H1 (cell line): ENCODE data around the gene MEF2D. TPM values are rescaled to one million over a fixed set of nuclear protein-coding genes. Genes with fewer than 3 reads are reported as not detected.
A peak's percentile ranks its signal among the peaks of the same experiment; 100 is the strongest.

Experiments
- CTCF ChIA-PET: fragments of 300-600 bp; sonication (Branson Sonifier 250); formaldehyde crosslinking; loops from one replicate; lab custom pipeline; 2021; ENCODE audit not compliant: partially characterized antibody; lab: Charles Lee
- POLR2A ChIA-PET: fragments of 300-600 bp; sonication (Branson Sonifier 250); formaldehyde crosslinking; loops from one replicate; lab custom pipeline; 2021; ENCODE audit warnings: inconsistent platforms; ENCODE audit not compliant: partially characterized antibody; lab: Charles Lee
- DNase-seq, 2 experiments: peaks; one replicate each; pipeline versions ENCODE4 v3.0.0 to v3.0.0-alpha.2; 2010 to 2022; ENCODE audit warnings: low spot score in 2 of 2, low read depth in 1 of 2, mixed read lengths in 1 of 2
- FAIRE-seq: peaks from 2 replicates; lab custom pipeline; 2011; peaks lifted over from hg19 to GRCh38; lab: Jason Lieb, UNC
- H2AFZ ChIP-seq: 2 replicates; pipeline ENCODE4 v1.8.1; 2012; ENCODE audit warnings: low read length, inconsistent platforms
- H2AK5ac ChIP-seq: 2 replicates; pipeline ENCODE4 v1.6.1; 2013; ENCODE audit warnings: low read depth, low read length
- H2BK120ac ChIP-seq: replicated peaks from 2 replicates; pipeline ENCODE3; 2013; ENCODE audit warnings: low read depth, low read length, inconsistent platforms
- H2BK12ac ChIP-seq: 2 replicates; pipeline ENCODE4 v1.6.1; 2013; ENCODE audit warnings: low read depth, low read length
- H2BK15ac ChIP-seq: 2 replicates; pipeline ENCODE4 v1.6.1; 2013; ENCODE audit warnings: low read length
- H2BK20ac ChIP-seq: 2 replicates; pipeline ENCODE4 v1.6.1; 2013; ENCODE audit warnings: low read length
- H2BK5ac ChIP-seq: 2 replicates; pipeline ENCODE4 v1.6.1; 2013; ENCODE audit warnings: low read depth, low read length
- H3K14ac ChIP-seq: 2 replicates; pipeline ENCODE4 v1.6.1; 2013; ENCODE audit warnings: inconsistent platforms; ENCODE audit not compliant: insufficient read length
- H3K18ac ChIP-seq: 2 replicates; pipeline ENCODE4 v1.6.1; 2013; ENCODE audit warnings: low read length; ENCODE audit errors: extremely low read depth
- H3K23ac ChIP-seq: 2 replicates; pipeline ENCODE4 v1.6.1; 2013; ENCODE audit warnings: inconsistent platforms; ENCODE audit not compliant: insufficient read length
- H3K23me2 ChIP-seq: 2 replicates; pipeline ENCODE4 v1.6.1; 2013; ENCODE audit warnings: low read depth, low read length
- H3K27ac ChIP-seq: 2 replicates; pipeline ENCODE4 v1.6.1; 2011; ENCODE audit warnings: low read depth, low read length, inconsistent platforms
- H3K27me3 ChIP-seq, 4 experiments: replicated peaks in 1 of 4; 1 replicate in 1 of 4; 2 replicates in 3 of 4; pipeline versions ENCODE4 v1.6.1 to v1.8.1; 2011 to 2013; ENCODE audit warnings: low read length in 3 of 4, mild to moderate bottlenecking in 3 of 4, inconsistent platforms in 2 of 4, mixed read lengths in 2 of 4, moderate library complexity in 1 of 4; ENCODE audit not compliant: control insufficient read depth in 3 of 4, insufficient read depth in 3 of 4; ENCODE audit errors: extremely low read depth in 1 of 4
- H3K36me3 ChIP-seq, 4 experiments: 2 replicates each; pipeline versions ENCODE4 v1.6.1 to v1.8.1; 2011 to 2013; ENCODE audit warnings: mild to moderate bottlenecking in 4 of 4, low read length in 3 of 4, moderate library complexity in 2 of 4, control low read depth in 1 of 4, inconsistent platforms in 1 of 4; ENCODE audit not compliant: insufficient read depth in 4 of 4, control insufficient read depth in 2 of 4
- H3K4ac ChIP-seq: replicated peaks from 2 replicates; pipeline ENCODE3; 2013; ENCODE audit warnings: low read length, low read depth, mixed read lengths, inconsistent platforms; ENCODE audit not compliant: insufficient read length
- H3K4me1 ChIP-seq, 4 experiments: replicated peaks in 1 of 4; 1 replicate in 1 of 4; 2 replicates in 3 of 4; pipeline versions ENCODE4 v1.6.1 to v1.8.1; 2011 to 2013; ENCODE audit warnings: low read length in 3 of 4, inconsistent platforms in 2 of 4, mixed read lengths in 1 of 4; ENCODE audit not compliant: insufficient read depth in 4 of 4, control insufficient read depth in 3 of 4
- H3K4me2 ChIP-seq, 2 experiments: 2 replicates each; pipeline versions ENCODE4 v1.6.1 to v1.8.1; 2011 to 2013; ENCODE audit warnings: low read depth in 2 of 2, low read length in 2 of 2, control low read depth in 1 of 2, inconsistent platforms in 1 of 2, mild to moderate bottlenecking in 1 of 2; ENCODE audit not compliant: insufficient read depth in 1 of 2
- H3K4me3 ChIP-seq, 4 experiments: fragments of 200-600, 300-600 bp in 1 of 4; sonication (generic), shearing (Covaris generic), sonication (Bioruptor Twin) in 1 of 4; 2 replicates each; pipeline versions ENCODE4 v1.5.1 to v1.8.1; 2011 to 2016; ENCODE audit warnings: low read length in 4 of 4, low read depth in 3 of 4, control low read depth in 2 of 4, inconsistent platforms in 2 of 4, mild to moderate bottlenecking in 2 of 4, mixed read lengths in 1 of 4, moderate library complexity in 1 of 4; ENCODE audit not compliant: insufficient read depth in 2 of 4; ENCODE audit errors: extremely low read depth in 1 of 4
- H3K56ac ChIP-seq: replicated peaks from 2 replicates; pipeline ENCODE3; 2013; ENCODE audit warnings: low read depth, mild to moderate bottlenecking, mixed read lengths, low read length, inconsistent platforms; ENCODE audit not compliant: insufficient read length
- H3K79me1 ChIP-seq: 2 replicates; pipeline ENCODE4 v1.6.1; 2013; ENCODE audit warnings: low read depth, low read length, control low read depth
- H3K79me2 ChIP-seq, 2 experiments: 2 replicates each; pipeline versions ENCODE4 v1.6.1 to v1.8.1; 2012 to 2013; ENCODE audit warnings: low read length in 2 of 2, mild to moderate bottlenecking in 2 of 2, inconsistent platforms in 1 of 2; ENCODE audit not compliant: insufficient read depth in 2 of 2, control insufficient read depth in 1 of 2
- H3K9ac ChIP-seq, 4 experiments: replicated peaks in 1 of 4; 1 replicate in 1 of 4; 2 replicates in 3 of 4; pipeline versions ENCODE4 v1.6.1 to v1.8.1; 2011 to 2013; ENCODE audit warnings: low read depth in 3 of 4, low read length in 3 of 4, control low read depth in 2 of 4, mild to moderate bottlenecking in 2 of 4, moderate library complexity in 2 of 4, inconsistent platforms in 1 of 4; ENCODE audit errors: extremely low read depth in 1 of 4
- H3K9me3 ChIP-seq, 2 experiments: 2 replicates each; pipeline versions ENCODE4 v1.6.1 to v1.8.1; 2012 to 2013; ENCODE audit warnings: mild to moderate bottlenecking in 2 of 2, moderate library complexity in 2 of 2, control low read depth in 1 of 2, inconsistent platforms in 1 of 2, low read depth in 1 of 2, low read length in 1 of 2, mixed read lengths in 1 of 2; ENCODE audit not compliant: insufficient read depth in 2 of 2
- H4K20me1 ChIP-seq, 2 experiments: replicated peaks in 1 of 2; 2 replicates each; pipeline versions ENCODE3 to v1.8.1; 2011 to 2013; ENCODE audit warnings: inconsistent platforms in 2 of 2, low read length in 2 of 2, mild to moderate bottlenecking in 1 of 2; ENCODE audit not compliant: insufficient read depth in 2 of 2, control insufficient read depth in 1 of 2
- H4K5ac ChIP-seq: 2 replicates; pipeline ENCODE4 v1.6.1; 2013; ENCODE audit warnings: low read length, low read depth, mixed read lengths, inconsistent platforms; ENCODE audit not compliant: insufficient read length
- H4K8ac ChIP-seq: 2 replicates; pipeline ENCODE4 v1.8.0; 2013; ENCODE audit warnings: mild to moderate bottlenecking, moderate library complexity, low read length, inconsistent platforms; ENCODE audit not compliant: insufficient read depth; ENCODE audit errors: extremely low read depth
- H4K91ac ChIP-seq: replicated peaks from 2 replicates; pipeline ENCODE3; 2013; ENCODE audit warnings: low read length, mixed read lengths, inconsistent platforms; ENCODE audit not compliant: insufficient read length
- ASH2L ChIP-seq: fragments of 200-600, 300-600 bp; sonication (generic); IDR thresholded peaks from one replicate; pipeline ENCODE4 v1.7.1; 2017; ENCODE audit warnings: low read length
- KDM1A ChIP-seq: fragments of 200-600, 300-600 bp; sonication (generic); IDR thresholded peaks from 2 replicates; pipeline ENCODE4 v1.7.1; 2016; ENCODE audit warnings: mild to moderate bottlenecking, low read length, borderline replicate concordance
- NANOG ChIP-seq: IDR thresholded peaks from 2 replicates; pipeline ENCODE4 v1.6.1; 2011; ENCODE audit warnings: low read length, low read depth, mild to moderate bottlenecking, inconsistent platforms; ENCODE audit not compliant: insufficient read depth, poor library complexity, severe bottlenecking
- RFX5 ChIP-seq: IDR thresholded peaks from 2 replicates; pipeline ENCODE4 v1.6.1; 2011; ENCODE audit warnings: low read depth, low read length, improper control_type of control experiment, borderline replicate concordance
- SP2 ChIP-seq: IDR thresholded peaks from 2 replicates; pipeline ENCODE4 v1.6.1; 2012; ENCODE audit warnings: mild to moderate bottlenecking, low read length, inconsistent platforms
- SRF ChIP-seq: IDR thresholded peaks from 2 replicates; pipeline ENCODE4 v1.6.1; 2011; ENCODE audit warnings: mild to moderate bottlenecking, low read depth, low read length, moderate library complexity
- TAF1 ChIP-seq: IDR thresholded peaks from 2 replicates; pipeline ENCODE4 v1.6.1; 2011; ENCODE audit warnings: mild to moderate bottlenecking, low read depth, low read length
- TCF12 ChIP-seq: IDR thresholded peaks from 2 replicates; pipeline ENCODE4 v1.6.1; 2011; ENCODE audit warnings: low read depth, mild to moderate bottlenecking, low read length
- WGBS, 2 experiments: shearing (Covaris generic) in 1 of 2; methylation state at CpG; one replicate each; pipeline versions ENCODE4 v1.1.6 to v1.1.7; 2013 to 2015; ENCODE audit warnings: low lambda C conversion rate in 2 of 2, mixed read lengths in 2 of 2, inconsistent platforms in 1 of 2, low coverage in 1 of 2, missing lambda C conversion rate in 1 of 2; ENCODE audit not compliant: insufficient replicate concordance in 2 of 2, insufficient coverage in 1 of 2, insufficient read length in 1 of 2; ENCODE audit errors: extremely low coverage in 1 of 2, missing lambda C conversion rate in 1 of 2; 5-methylcytosine and 5-hydroxymethylcytosine counted together
- polyA plus RNA-seq, 7 experiments: library from polyadenylated mRNA; depleted of rRNA in 3 of 7; stranded (reverse) in 5 of 7; unstranded in 2 of 7; fragments of >200 nt in 5 of 7; fragments of 200-250 nt in 2 of 7; gene quantifications; 1 replicate in 5 of 7; 2 replicates in 1 of 7; 4 replicates in 1 of 7; pipeline versions ENCODE4 v1.2.1 to v1.2.3, GENCODE V29; 2011 to 2013; ENCODE audit warnings: missing spikeins in 2 of 7, mixed read lengths in 2 of 7
- total RNA-seq: library from RNA; stranded (reverse); fragmentation: NEBNext Ultra II Directional; extraction: Animal tissue kit (Norgen Biotek cat#: 25700); gene quantifications from 2 replicates; pipeline ENCODE4 v1.2.1, GENCODE V29; 2021
- TF ChIP-seq, protein P1 (sequence below): IDR thresholded peaks from 2 replicates; pipeline ENCODE4 v1.6.1; 2012; ENCODE audit warnings: inconsistent platforms
- TF ChIP-seq, protein P2 (sequence below): IDR thresholded peaks from 2 replicates; pipeline ENCODE4 v1.6.1; 2012; ENCODE audit warnings: low read length, inconsistent platforms

The MEF2D gene
- total and polyA plus RNA-seq, 2 of the 8 experiments (the other 6 are each of a cell fraction or from before 2014, with no cell fraction given): 17.3 to 20.3 TPM

DNA sequence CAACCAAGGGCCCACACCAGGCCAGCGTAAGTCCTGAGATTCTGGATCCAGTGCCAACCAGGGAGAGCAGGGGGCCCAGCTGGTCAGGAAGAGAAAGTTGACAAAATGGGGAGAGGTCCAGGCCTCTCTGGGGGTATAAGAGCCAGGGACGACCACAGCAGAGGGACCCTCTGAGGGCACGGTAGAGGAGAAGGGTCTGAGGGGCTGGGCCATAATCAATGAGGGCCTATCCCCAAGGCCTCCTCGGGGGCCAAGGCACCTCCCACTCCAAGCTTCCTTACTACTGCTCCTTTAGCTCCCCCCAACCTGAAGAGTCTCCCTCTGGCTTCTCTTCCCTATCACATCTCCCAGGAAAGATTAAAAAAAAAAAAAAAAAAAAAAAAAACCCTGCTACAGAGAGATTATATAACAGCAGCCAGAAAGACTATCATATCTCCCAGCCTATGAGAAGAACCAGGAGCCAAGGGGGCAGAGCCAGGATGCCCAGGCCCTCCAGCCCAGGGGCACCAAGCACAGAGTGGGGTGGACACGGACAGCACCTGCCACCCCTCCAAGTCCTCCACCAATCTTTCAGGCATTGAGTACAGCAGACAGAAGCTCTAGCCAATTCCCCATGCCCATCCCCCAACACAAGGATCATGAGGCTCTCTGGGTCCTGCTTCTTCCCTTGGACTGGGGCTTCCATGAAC is 2.7 kb downstream of the MEF2D start:
- peak overlapping the region; percentile 29 for H4K91ac ChIP-seq
- no peak overlapping the region for H2AFZ ChIP-seq
- peak overlapping the region; percentile 90 for H3K18ac ChIP-seq
- H4K5ac ChIP-seq: no peak overlapping the region
- POLR2A ChIA-PET: interaction anchor here (1.1 to 9.6 kb wide), 7 partner anchors 10 to 94 kb away, joined by 3 to 166 read pairs (median 6); partner anchors contain the start of gene NAXE
- no peak overlapping the region for H3K56ac ChIP-seq
- no peak overlapping the region for H3K9ac ChIP-seq
- H2BK120ac ChIP-seq: no peak overlapping the region
- H2AK5ac ChIP-seq: peak overlapping the region; percentile 94; the same call in 1 of the 2 replicates
- no peaks in the 10 kb centered on the region for H3K36me3 ChIP-seq
- H3K9me3 ChIP-seq: no peaks in the 10 kb centered on the region
- 73% methylated on average over 5 of the region's 5 CpGs; no CpG with 5 or more reads in 1 of the 2 experiments for WGBS, 2 experiments
- peak overlapping the region; percentile 53 for H3K4ac ChIP-seq
- no peak overlapping the region for H4K8ac ChIP-seq
- H3K14ac ChIP-seq: no peak overlapping the region
- CTCF ChIA-PET: interaction anchor here (0.6 to 17.4 kb wide), 9 partner anchors 7 to 42 kb away, joined by 3 to 236 read pairs (median 5); no protein-coding TSS in a partner anchor
- H3K4me1 ChIP-seq: peaks cover 31 to 52% (median 37%) of the 10 kb centered on the region in 4 experiments
- H3K79me2 ChIP-seq: peaks cover 12 to 65% of the 10 kb centered on the region in 2 experiments
- DNase-seq (no peak), FAIRE-seq (no peak)
- H3K23ac ChIP-seq: no peak overlapping the region
- H4K20me1 ChIP-seq: peaks cover 2 to 5% of the 10 kb centered on the region in 2 experiments
- H3K27ac ChIP-seq: no peak overlapping the region
- 0 out of 2 replicates have a peak overlapping the region, but pooled peaks have one; percentile 80 for H2BK20ac ChIP-seq
- H3K79me1 ChIP-seq: peaks cover 39% of the 10 kb centered on the region
- peak overlapping the region; percentile 6 to 96 (median 29); a peak in 6 of 8 replicates for H3K4me3 ChIP-seq
- no peaks in the 10 kb centered on the region; a peak in 1 of 7 replicates for H3K27me3 ChIP-seq
- H2BK5ac ChIP-seq: peak overlapping the region; percentile 95; the same call in 1 of the 2 replicates
- H3K23me2 ChIP-seq: peaks cover 20% of the 10 kb centered on the region
- H2BK12ac ChIP-seq: peak overlapping the region; percentile 72; the same call in 1 of the 2 replicates
- H3K4me2 ChIP-seq: peak overlapping the region; percentile 90 to 98
- peak overlapping the region; percentile 92 for H2BK15ac ChIP-seq
- TF ChIP-seq KDM1A (no peak), SRF (no peak), ASH2L (no peak), NANOG (no peak), SP2 (no peak), TAF1 (no peak), TCF12 (no peak), RFX5 (no peak)
- TF ChIP-seq, protein P1, sequence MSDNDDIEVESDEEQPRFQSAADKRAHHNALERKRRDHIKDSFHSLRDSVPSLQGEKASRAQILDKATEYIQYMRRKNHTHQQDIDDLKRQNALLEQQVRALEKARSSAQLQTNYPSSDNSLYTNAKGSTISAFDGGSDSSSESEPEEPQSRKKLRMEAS: no peak
- TF ChIP-seq, protein P2, sequence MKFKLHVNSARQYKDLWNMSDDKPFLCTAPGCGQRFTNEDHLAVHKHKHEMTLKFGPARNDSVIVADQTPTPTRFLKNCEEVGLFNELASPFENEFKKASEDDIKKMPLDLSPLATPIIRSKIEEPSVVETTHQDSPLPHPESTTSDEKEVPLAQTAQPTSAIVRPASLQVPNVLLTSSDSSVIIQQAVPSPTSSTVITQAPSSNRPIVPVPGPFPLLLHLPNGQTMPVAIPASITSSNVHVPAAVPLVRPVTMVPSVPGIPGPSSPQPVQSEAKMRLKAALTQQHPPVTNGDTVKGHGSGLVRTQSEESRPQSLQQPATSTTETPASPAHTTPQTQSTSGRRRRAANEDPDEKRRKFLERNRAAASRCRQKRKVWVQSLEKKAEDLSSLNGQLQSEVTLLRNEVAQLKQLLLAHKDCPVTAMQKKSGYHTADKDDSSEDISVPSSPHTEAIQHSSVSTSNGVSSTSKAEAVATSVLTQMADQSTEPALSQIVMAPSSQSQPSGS: no peak
